ENCODE results near the gene IGF2BP1.
"Not testable (repeated sequence)": the region's sequence is repeated elsewhere in the genome, so short reads cannot be mapped to it uniquely, and the experiment has no call there.

Gene IGF2BP1

DNA sequence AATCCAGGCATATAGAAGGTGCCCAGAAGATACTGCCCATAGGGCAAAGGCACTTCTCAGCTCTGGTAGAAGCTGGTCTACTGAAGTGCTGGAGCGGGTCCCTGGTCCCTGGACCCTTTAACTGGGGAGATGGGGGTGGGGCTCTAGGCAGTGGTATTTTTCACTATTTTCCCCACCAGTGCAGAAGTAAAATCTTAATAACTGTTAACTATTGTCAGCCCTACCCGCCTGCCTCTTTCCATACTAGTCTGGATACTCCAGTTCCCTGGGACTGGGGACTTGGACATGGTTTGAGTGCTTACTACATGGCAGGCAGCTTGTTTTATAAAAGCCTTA lies 24.6 kb downstream of the IGF2BP1 start:
- no peak overlapping the region for H3K9ac ChIP-seq
- no peaks in the 10 kb centered on the region for H3K4me1 ChIP-seq (ENCODE audit: low read depth, poor library complexity, severe bottlenecking)
- H3K4me2 ChIP-seq = no peak overlapping the region
- no peak overlapping the region for H3K27ac ChIP-seq
- no peak overlapping the region for H2AFZ ChIP-seq (ENCODE audit: low read depth)
- no peak overlapping the region for H3K4me3 ChIP-seq (IDR thresholded peaks at IDR 0.05; ENCODE audit: insufficient read depth, low read depth, low read length)
- no peaks in the 10 kb centered on the region for H3K36me3 ChIP-seq (ENCODE audit: insufficient read depth)
- no peaks in the 10 kb centered on the region for H4K20me1 ChIP-seq (ENCODE audit: insufficient read depth)
- H3K27me3 ChIP-seq (ENCODE audit: insufficient read depth, low read depth) = no peaks in the 10 kb centered on the region
- no peaks in the 10 kb centered on the region for H3K79me2 ChIP-seq (ENCODE audit: insufficient read depth, low read depth)
- TF ChIP-seq, protein P1, sequence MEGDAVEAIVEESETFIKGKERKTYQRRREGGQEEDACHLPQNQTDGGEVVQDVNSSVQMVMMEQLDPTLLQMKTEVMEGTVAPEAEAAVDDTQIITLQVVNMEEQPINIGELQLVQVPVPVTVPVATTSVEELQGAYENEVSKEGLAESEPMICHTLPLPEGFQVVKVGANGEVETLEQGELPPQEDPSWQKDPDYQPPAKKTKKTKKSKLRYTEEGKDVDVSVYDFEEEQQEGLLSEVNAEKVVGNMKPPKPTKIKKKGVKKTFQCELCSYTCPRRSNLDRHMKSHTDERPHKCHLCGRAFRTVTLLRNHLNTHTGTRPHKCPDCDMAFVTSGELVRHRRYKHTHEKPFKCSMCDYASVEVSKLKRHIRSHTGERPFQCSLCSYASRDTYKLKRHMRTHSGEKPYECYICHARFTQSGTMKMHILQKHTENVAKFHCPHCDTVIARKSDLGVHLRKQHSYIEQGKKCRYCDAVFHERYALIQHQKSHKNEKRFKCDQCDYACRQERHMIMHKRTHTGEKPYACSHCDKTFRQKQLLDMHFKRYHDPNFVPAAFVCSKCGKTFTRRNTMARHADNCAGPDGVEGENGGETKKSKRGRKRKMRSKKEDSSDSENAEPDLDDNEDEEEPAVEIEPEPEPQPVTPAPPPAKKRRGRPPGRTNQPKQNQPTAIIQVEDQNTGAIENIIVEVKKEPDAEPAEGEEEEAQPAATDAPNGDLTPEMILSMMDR (conservative IDR thresholded peaks at IDR 0.05; ENCODE audit: low read depth, low read length) = no peak

DNA sequence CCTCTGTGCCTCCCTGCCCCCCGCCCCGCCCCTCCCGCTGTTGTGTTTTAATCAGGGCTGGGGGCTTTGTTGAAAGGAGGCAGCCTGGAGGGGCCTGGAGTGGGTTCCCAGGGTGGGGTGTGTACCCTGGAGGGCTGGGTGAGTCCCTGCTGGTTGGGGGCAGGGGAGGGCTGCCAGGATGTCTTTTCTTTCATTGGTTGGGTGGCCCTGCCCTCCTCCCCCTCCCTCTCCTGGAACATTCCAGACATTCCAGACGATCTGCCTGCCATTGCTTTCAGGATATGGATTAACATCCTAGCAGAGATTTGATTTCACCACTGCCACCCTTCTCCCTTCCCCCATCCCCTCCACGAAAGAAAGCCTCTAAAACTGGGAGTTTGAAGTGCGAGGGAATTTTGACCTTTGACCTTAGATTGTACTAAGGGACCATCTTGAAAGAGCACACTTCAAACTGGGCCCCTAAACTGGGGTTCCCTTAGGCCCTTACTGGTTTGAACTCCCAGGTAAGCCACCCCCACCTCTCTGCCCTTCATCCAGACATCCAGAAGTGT lies 25.3 kb downstream of the IGF2BP1 start:
- H3K9ac ChIP-seq = no peak overlapping the region
- H3K4me3 ChIP-seq (IDR thresholded peaks at IDR 0.05; ENCODE audit: insufficient read depth, low read depth, low read length) = no peak overlapping the region
- H3K4me1 ChIP-seq (ENCODE audit: low read depth, poor library complexity, severe bottlenecking) = no peaks in the 10 kb centered on the region
- TF ChIP-seq, protein P1 (conservative IDR thresholded peaks at IDR 0.05; ENCODE audit: low read depth, low read length) = no peak
- H2AFZ ChIP-seq (ENCODE audit: low read depth) = no peak overlapping the region
- no peaks in the 10 kb centered on the region for H3K79me2 ChIP-seq (ENCODE audit: insufficient read depth, low read depth)
- no peaks in the 10 kb centered on the region for H4K20me1 ChIP-seq (ENCODE audit: insufficient read depth)
- no peak overlapping the region for H3K4me2 ChIP-seq
- H3K27me3 ChIP-seq (ENCODE audit: insufficient read depth, low read depth) = no peaks in the 10 kb centered on the region
- no peaks in the 10 kb centered on the region for H3K36me3 ChIP-seq (ENCODE audit: insufficient read depth)
- no peak overlapping the region for H3K27ac ChIP-seq

DNA sequence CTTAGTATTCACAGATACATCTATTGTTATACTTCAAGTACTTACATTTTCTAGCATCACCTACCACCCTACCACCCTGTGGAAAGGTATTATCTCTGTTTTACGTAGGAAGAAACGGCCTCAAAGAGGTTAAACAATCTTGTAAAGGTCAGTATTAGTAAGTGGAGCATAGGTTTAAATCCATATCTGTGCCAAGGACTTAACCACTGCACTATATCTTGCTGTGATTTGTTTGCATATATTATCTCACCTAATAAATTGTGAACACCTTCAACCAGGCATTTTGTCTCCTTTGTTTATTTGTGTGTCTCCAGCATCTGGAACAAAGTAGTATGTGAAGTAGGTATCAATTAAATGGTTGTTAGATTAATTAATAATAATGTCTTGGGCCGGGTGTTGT lies 27.3 kb downstream of the IGF2BP1 start:
- H3K4me1 ChIP-seq (ENCODE audit: low read depth, poor library complexity, severe bottlenecking) = no peaks in the 10 kb centered on the region
- H3K4me3 ChIP-seq (IDR thresholded peaks at IDR 0.05; ENCODE audit: insufficient read depth, low read depth, low read length) = no peak overlapping the region
- no peak overlapping the region for H3K27ac ChIP-seq
- TF ChIP-seq, protein P1 (conservative IDR thresholded peaks at IDR 0.05; ENCODE audit: low read depth, low read length) = no peak
- no peaks in the 10 kb centered on the region for H3K27me3 ChIP-seq (ENCODE audit: insufficient read depth, low read depth)
- H3K9ac ChIP-seq = no peak overlapping the region
- no peaks in the 10 kb centered on the region for H4K20me1 ChIP-seq (ENCODE audit: insufficient read depth)
- H3K36me3 ChIP-seq (ENCODE audit: insufficient read depth) = no peaks in the 10 kb centered on the region
- H3K79me2 ChIP-seq (ENCODE audit: insufficient read depth, low read depth) = no peaks in the 10 kb centered on the region
- no peak overlapping the region for H3K4me2 ChIP-seq
- no peak overlapping the region for H2AFZ ChIP-seq (ENCODE audit: low read depth)

DNA sequence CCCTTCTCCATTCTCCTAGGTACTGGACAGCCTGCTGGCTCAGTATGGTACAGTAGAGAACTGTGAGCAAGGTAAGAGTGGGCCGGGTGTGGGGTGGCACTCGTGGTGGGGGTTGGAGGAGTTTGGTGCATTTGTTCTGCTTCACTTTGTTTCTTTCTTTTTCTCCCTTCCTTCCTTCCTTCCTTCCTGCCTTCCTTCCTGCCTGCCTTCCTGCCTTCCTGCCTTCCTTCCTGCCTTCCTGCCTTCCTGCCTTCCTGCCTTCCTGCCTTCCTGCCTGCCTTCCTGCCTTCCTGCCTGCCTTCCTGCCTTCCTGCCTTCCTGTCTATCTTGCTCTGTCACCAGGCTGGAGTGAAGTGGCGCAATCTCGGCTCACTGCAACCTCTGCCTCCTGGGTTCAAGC lies 29.3 kb downstream of the IGF2BP1 start:
- not testable (repeated sequence) for H3K4me1 ChIP-seq (ENCODE audit: low read depth, poor library complexity, severe bottlenecking); H3K79me2 ChIP-seq (ENCODE audit: insufficient read depth, low read depth); H3K27ac ChIP-seq

DNA sequence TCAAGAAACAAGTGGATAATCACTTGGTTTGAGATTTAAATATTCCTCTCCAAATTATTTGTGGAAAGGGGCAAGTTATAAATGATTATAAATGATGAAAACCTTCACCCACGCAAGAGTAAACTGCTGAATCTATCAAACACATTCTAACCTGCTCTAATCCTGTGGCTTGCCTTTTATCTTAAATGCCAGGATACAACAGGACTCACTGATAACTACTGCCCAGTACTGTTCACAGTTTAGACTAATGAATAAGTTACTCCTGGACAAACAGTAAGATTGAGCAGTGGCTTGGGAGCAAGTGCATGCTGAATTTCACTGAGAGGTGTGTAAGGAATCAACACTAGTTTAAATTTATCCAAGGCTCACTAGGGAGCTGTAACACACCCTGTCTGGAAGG lies 31.1 kb downstream of the IGF2BP1 start:
- H2AFZ ChIP-seq (ENCODE audit: low read depth) = no peak overlapping the region
- H3K36me3 ChIP-seq (ENCODE audit: insufficient read depth) = no peaks in the 10 kb centered on the region
- H3K4me1 ChIP-seq (ENCODE audit: low read depth, poor library complexity, severe bottlenecking) = peaks cover 13% of the 10 kb centered on the region
- H3K9ac ChIP-seq = no peak overlapping the region
- no peaks in the 10 kb centered on the region for H3K79me2 ChIP-seq (ENCODE audit: insufficient read depth, low read depth)
- TF ChIP-seq, protein P1 (conservative IDR thresholded peaks at IDR 0.05; ENCODE audit: low read depth, low read length) = no peak
- no peak overlapping the region for H3K4me3 ChIP-seq (IDR thresholded peaks at IDR 0.05; ENCODE audit: insufficient read depth, low read depth, low read length)
- no peak overlapping the region for H3K4me2 ChIP-seq
- no peak overlapping the region for H3K27ac ChIP-seq
- no peaks in the 10 kb centered on the region for H3K27me3 ChIP-seq (ENCODE audit: insufficient read depth, low read depth)
- H4K20me1 ChIP-seq (ENCODE audit: insufficient read depth) = no peaks in the 10 kb centered on the region

More for the DNA sequence above, 29.3 kb downstream of the IGF2BP1 start:
- not testable (repeated sequence) for H3K36me3 ChIP-seq (ENCODE audit: insufficient read depth); H3K27me3 ChIP-seq (ENCODE audit: insufficient read depth, low read depth); H3K4me3 ChIP-seq (IDR thresholded peaks at IDR 0.05; ENCODE audit: insufficient read depth, low read depth, low read length); H3K9ac ChIP-seq; H3K4me2 ChIP-seq; H4K20me1 ChIP-seq (ENCODE audit: insufficient read depth); H2AFZ ChIP-seq (ENCODE audit: low read depth)
